Adrenal gland (tissue), 12 donors: ENCODE data around the gene B4GALT6. TPM values are rescaled to one million over a fixed set of nuclear protein-coding genes. Genes with fewer than 3 reads are reported as not detected.

ENCODE experiments used
- DNase-seq, 7 donors: peaks; one replicate each; pipeline ENCODE4 v3.0.0-alpha.2; 2019 to 2020
- H3K27ac ChIP-seq, 5 donors: fragments of 200-600 bp; sonication (generic) in 4 of 5; 1 replicate in 3 of 5; 2 replicates in 2 of 5; pipeline versions ENCODE4 v1.5.1 to v1.8.0; 2016 to 2020; ENCODE audit warnings: mild to moderate bottlenecking in 1 of 5
- H3K27me3 ChIP-seq: fragments of 200-600 bp; 2 replicates; pipeline ENCODE4 v1.8.0; 2021
- H3K36me3 ChIP-seq, 2 donors: fragments of 200-600 bp; replicated peaks in 1 of 2; 1 replicate in 1 of 2; 2 replicates in 1 of 2; pipeline versions ENCODE4 v1.5.1 to v1.8.0; 2018 to 2022
- H3K4me1 ChIP-seq, 2 donors: fragments of 200-600 bp; replicated peaks in 1 of 2; 1 replicate in 1 of 2; 2 replicates in 1 of 2; pipeline versions ENCODE4 v1.5.1 to v1.8.0; 2018 to 2021
- H3K4me3 ChIP-seq, 4 donors: fragments of 200-600 bp; sonication (generic) in 3 of 4; one replicate each; pipeline ENCODE4 v1.5.1; 2016 to 2018
- H3K9me3 ChIP-seq, 3 donors: fragments of 200-600 bp; sonication (generic) in 1 of 3; replicated peaks in 1 of 3; 1 replicate in 2 of 3; 2 replicates in 1 of 3; pipeline versions ENCODE4 v1.5.1 to v1.8.0; 2016 to 2021
- POLR2A ChIP-seq, 2 donors: fragments of 450-650 bp; IDR thresholded peaks; one replicate each; pipeline ENCODE4 v1.6.1; 2017; ENCODE audit warnings: antibody characterized with exemption in 2 of 2, mild to moderate bottlenecking in 2 of 2, moderate library complexity in 1 of 2
- WGBS, 4 donors: extraction: QIAGEN DNeasy Blood & Tissue Kit in 2 of 4; methylation state at CpG; one replicate each; pipeline versions ENCODE4 v1.1.5 to v1.1.7; 2013 to 2017; 5-methylcytosine and 5-hydroxymethylcytosine counted together
- intact Hi-C, 2 donors: fragments of 100-400 bp; cut with DNase I; formaldehyde crosslinking; loops; one replicate each; pipeline versions ENCODE4 v1.14.1 to v1.15.0; 2022 to 2023
- polyA plus RNA-seq, 3 donors: library from polyadenylated mRNA; stranded (reverse); fragments of 200-250 nt in 2 of 3; fragments of 350-450 nt in 1 of 3; fragmentation: Illumina TruSeq in 1 of 3; extraction: RNeasy Lipid Tissue Mini Kit (QIAGEN cat#74804) in 1 of 3; gene quantifications; one replicate each; pipeline ENCODE4 v1.2.3, GENCODE V29; 2013 to 2014
- total RNA-seq, 9 donors: library from RNA; depleted of rRNA in 4 of 9; stranded (reverse); fragments of >200 nt in 4 of 9; fragments of 120-200 nt in 1 of 9; fragmentation: NEBNext Ultra II Directional in 1 of 9; extraction: Animal tissue kit (Norgen Biotek cat#: 25700) in 1 of 9; gene quantifications; one replicate each; pipeline versions ENCODE4 v1.1.0 to v1.2.4, GENCODE V29; 2013 to 2023
- TF ChIP-seq, protein P1 (sequence below), 6 experiments: fragments of 450-650 bp in 4 of 6; fragments of 200-600 bp in 2 of 6; sonication (generic) in 1 of 6; IDR thresholded peaks; 1 replicate in 5 of 6; 2 replicates in 1 of 6; pipeline versions ENCODE4 v1.5.1 to v1.8.0; 2016 to 2021; ENCODE audit warnings: antibody characterized with exemption in 6 of 6, mild to moderate bottlenecking in 2 of 6, moderate library complexity in 1 of 6
- donor health status: healthy with polysubstance abuse.
- donor health status: Bipolar disorder and iron deficiency.
- donor health status: DM: yes; HTN: yes; CAD: no.
- donor health status: DM: no; HTN: no; CAD: no.
- donor health status: DM: no; HTN: no; CAD: no.
- donor health status: DM: yes; HTN: yes; CAD: no.

The B4GALT6 gene
- total and polyA plus RNA-seq, 12 donors = 6.4 to 71.3 (median 21.6) TPM

DNA sequence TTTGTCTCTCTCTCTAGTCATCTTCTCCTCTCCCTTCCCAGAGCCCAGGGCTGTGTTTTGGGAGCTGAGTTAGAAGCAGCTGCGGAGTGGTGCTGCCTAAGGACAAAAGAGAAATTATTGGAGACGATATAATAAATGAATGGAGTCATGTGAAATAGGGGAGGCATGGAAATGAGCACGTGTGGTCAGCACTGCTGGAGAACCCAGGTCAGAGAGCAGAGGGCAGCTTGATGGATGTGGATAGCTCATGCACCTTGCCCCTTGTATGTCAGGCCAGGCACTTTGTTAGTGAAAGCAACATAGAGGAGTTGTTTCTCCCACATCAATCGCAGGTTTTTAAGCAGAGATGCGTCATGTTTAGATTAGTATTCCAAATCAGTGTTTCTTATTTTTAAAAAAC is 77.0 kb downstream of the B4GALT6 start:
- peaks cover 0 to 4% of the 10 kb centered on the region in 2 donors for H3K4me1 ChIP-seq
- H3K4me3 ChIP-seq = no peak overlapping the region
- H3K27me3 ChIP-seq = no peaks in the 10 kb centered on the region
- no peaks in the 10 kb centered on the region for H3K36me3 ChIP-seq
- WGBS, 4 donors = 56 to 77% (median 64%) methylated on average over 5 of the region's 5 CpGs
- intact Hi-C loops = no loop called here
- no peak overlapping the region for H3K27ac ChIP-seq
- no peak for DNase-seq
- no peaks in the 10 kb centered on the region for H3K9me3 ChIP-seq
- TF ChIP-seq, protein P1, sequence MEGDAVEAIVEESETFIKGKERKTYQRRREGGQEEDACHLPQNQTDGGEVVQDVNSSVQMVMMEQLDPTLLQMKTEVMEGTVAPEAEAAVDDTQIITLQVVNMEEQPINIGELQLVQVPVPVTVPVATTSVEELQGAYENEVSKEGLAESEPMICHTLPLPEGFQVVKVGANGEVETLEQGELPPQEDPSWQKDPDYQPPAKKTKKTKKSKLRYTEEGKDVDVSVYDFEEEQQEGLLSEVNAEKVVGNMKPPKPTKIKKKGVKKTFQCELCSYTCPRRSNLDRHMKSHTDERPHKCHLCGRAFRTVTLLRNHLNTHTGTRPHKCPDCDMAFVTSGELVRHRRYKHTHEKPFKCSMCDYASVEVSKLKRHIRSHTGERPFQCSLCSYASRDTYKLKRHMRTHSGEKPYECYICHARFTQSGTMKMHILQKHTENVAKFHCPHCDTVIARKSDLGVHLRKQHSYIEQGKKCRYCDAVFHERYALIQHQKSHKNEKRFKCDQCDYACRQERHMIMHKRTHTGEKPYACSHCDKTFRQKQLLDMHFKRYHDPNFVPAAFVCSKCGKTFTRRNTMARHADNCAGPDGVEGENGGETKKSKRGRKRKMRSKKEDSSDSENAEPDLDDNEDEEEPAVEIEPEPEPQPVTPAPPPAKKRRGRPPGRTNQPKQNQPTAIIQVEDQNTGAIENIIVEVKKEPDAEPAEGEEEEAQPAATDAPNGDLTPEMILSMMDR (IDR thresholded peaks at IDR 0.05) = no peak
- no peak for TF ChIP-seq POLR2A (IDR thresholded peaks at IDR 0.05)

DNA sequence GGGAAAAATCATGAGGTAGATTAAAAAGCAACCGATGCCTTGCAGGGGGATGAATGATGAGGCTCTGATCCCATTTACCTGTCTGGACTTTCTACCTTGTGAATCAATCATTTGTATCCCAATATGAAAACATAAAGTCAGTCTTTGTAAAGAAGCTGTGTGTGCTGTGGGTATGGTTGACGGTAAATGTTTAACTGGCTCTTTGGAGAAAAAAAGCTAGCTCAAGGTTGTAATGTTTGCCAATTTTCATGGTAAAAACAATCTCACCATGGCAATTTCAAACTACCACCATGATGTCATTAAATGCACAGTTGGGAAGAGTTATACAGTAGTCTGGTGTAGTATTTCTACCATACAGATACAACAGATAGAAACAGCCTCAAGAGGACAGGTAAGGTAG is 78.1 kb downstream of the B4GALT6 start:
- H3K9me3 ChIP-seq = no peaks in the 10 kb centered on the region
- 87 to 94% (median 89%) methylated on average over 2 of the region's 2 CpGs for WGBS, 4 donors
- no peak overlapping the region for H3K27ac ChIP-seq
- DNase-seq = no peak
- intact Hi-C loops = no loop called here
- peaks cover 0 to 4% of the 10 kb centered on the region in 2 donors for H3K4me1 ChIP-seq
- H3K36me3 ChIP-seq = no peaks in the 10 kb centered on the region
- no peaks in the 10 kb centered on the region for H3K27me3 ChIP-seq
- no peak overlapping the region for H3K4me3 ChIP-seq
- TF ChIP-seq, protein P1 (IDR thresholded peaks at IDR 0.05) = no peak
- TF ChIP-seq POLR2A (IDR thresholded peaks at IDR 0.05) = no peak

DNA sequence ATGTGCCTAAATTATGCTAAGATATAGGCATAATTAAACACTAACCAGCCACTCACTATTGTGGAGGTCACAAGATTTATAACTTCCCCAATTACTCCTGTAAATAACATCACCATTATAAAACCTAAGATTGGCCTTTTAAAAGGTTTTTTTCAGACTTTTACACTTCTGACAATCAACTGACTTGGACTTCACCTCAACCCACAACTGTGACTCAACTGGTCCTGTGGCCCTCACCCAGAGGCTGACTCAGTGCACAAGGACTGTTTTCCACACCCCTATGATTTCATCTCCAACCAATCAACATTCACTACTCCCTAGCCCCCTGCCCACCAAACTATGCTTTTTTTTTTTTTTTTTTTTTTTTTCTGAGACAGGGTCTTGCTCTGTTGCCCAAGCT is 81.1 kb downstream of the B4GALT6 start:
- Histone ChIP-seq H3K4me1 (peaks cover 0 to 4% of the 10 kb centered on the region in 2 donors), H3K27me3 (no peaks in the 10 kb centered on the region), H3K27ac (no peak overlapping the region), H3K4me3 (no peak overlapping the region), H3K9me3 (no peaks in the 10 kb centered on the region), H3K36me3 (no peaks in the 10 kb centered on the region)
- TF ChIP-seq, protein P1 (IDR thresholded peaks at IDR 0.05) = no peak
- TF ChIP-seq POLR2A (IDR thresholded peaks at IDR 0.05) = no peak
- peak in 2 of 7 donors; percentile 33 for DNase-seq
- intact Hi-C loops = no loop called here

DNA sequence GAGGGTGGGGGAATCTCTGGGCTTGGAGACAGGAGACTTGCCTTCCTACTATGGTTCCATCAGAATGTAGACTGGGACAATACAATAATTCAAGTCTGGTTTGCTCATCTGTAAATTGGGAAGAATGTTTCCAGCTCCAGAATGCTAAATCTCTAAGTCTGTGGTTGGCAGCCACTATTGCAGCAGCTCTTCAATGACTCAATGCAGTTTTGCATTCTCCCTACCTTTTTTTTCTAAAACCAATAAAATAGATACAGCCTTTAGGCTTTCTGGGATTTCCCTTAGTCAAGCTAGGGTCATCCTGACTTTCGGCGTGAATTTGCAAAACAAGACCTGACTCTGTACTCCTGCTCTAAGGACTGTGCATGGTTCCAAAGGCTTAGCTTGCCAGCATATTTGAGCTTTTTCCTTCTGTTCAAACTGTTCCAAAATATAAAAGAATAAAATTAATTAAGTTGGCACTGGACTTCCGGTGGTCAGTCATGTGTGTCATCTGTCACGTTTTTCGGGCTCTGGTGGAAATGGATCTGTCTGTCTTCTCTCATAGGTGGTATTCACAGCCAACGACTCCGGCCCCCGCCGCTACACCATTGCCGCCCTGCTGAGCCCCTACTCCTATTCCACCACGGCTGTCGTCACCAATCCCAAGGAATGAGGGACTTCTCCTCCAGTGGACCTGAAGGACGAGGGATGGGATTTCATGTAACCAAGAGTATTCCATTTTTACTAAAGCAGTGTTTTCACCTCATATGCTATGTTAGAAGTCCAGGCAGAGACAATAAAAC is 86.2 kb downstream of the B4GALT6 start:
- H3K9me3 ChIP-seq = no peaks in the 10 kb centered on the region
- TF ChIP-seq, protein P1 (IDR thresholded peaks at IDR 0.05) = no peak
- TF ChIP-seq POLR2A (IDR thresholded peaks at IDR 0.05) = no peak
- intact Hi-C loops = no loop called here

More for the DNA sequence above, 86.2 kb downstream of the B4GALT6 start:
- Histone ChIP-seq H3K4me1 (peaks cover 0 to 4% of the 10 kb centered on the region in 2 donors), H3K4me3 (no peak overlapping the region), H3K27ac (no peak overlapping the region), H3K36me3 (no peaks in the 10 kb centered on the region), H3K27me3 (no peaks in the 10 kb centered on the region)
- 93 to 96% (median 94%) methylated on average over 13 of the region's 13 CpGs for WGBS, 4 donors
- no peak for DNase-seq
